Esophagus squamous epithelium (tissue), 5 donors: ENCODE data around the gene PTPN9. TPM values are rescaled to one million over a fixed set of nuclear protein-coding genes. Genes with fewer than 3 reads are reported as not detected.

ENCODE experiments used
- DNase-seq: peaks from one replicate; lab custom pipeline; 2025; lab: John Stamatoyannopoulos, UW
- H3K27ac ChIP-seq, 4 donors: fragments of 200-600 bp; sonication (generic); one replicate each; pipeline ENCODE4 v1.5.1; 2016 to 2019; ENCODE audit warnings: mild to moderate bottlenecking in 1 of 4
- H3K27me3 ChIP-seq, 4 donors: fragments of 200-600 bp; sonication (generic); 1 replicate in 3 of 4; 2 replicates in 1 of 4; pipeline versions ENCODE4 v1.5.1 to v1.6.0; 2017 to 2021; ENCODE audit warnings: antibody characterized with exemption in 1 of 4
- H3K36me3 ChIP-seq, 3 donors: fragments of 200-600 bp; sonication (generic); one replicate each; pipeline ENCODE4 v1.5.1; 2016 to 2019
- H3K4me1 ChIP-seq, 3 donors: fragments of 200-600 bp; sonication (generic); one replicate each; pipeline ENCODE4 v1.5.1; 2017 to 2019
- H3K4me3 ChIP-seq, 4 donors: fragments of 200-600 bp; sonication (generic); 1 replicate in 3 of 4; 2 replicates in 1 of 4; pipeline ENCODE4 v1.5.1; 2016 to 2019; ENCODE audit warnings: mild to moderate bottlenecking in 2 of 4, moderate library complexity in 1 of 4
- H3K9me3 ChIP-seq, 3 donors: fragments of 200-600 bp; sonication (generic); one replicate each; pipeline ENCODE4 v1.5.1; 2016 to 2019
- CTCF ChIP-seq, 6 experiments: fragments of 450-650 bp in 4 of 6; fragments of 200-600 bp in 2 of 6; sonication (generic) in 2 of 6; IDR thresholded peaks; one replicate each; pipeline ENCODE4 v1.5.1; 2016 to 2019; ENCODE audit warnings: antibody characterized with exemption in 6 of 6, mild to moderate bottlenecking in 4 of 6, moderate library complexity in 4 of 6
- POLR2A ChIP-seq, 4 donors: fragments of 450-650 bp; IDR thresholded peaks; one replicate each; pipeline ENCODE4 v1.6.1; 2017; ENCODE audit warnings: antibody characterized with exemption in 4 of 4, mild to moderate bottlenecking in 4 of 4, moderate library complexity in 3 of 4
- WGBS, 2 donors: methylation state at CpG; one replicate each; pipeline ENCODE4 v1.1.5; 2018; 5-methylcytosine and 5-hydroxymethylcytosine counted together
- intact Hi-C: fragments of 100-400 bp; cut with DNase I; formaldehyde crosslinking; loops from one replicate; pipeline ENCODE4 v1.15.0; 2022
- total RNA-seq, 4 donors: library from RNA; depleted of rRNA; stranded (reverse); fragments of >200 nt; gene quantifications; one replicate each; pipeline ENCODE4 v1.1.0, GENCODE V29; 2016
- donor health status: DM: yes; HTN: yes; CAD: no.

The PTPN9 gene
- total RNA-seq, 4 donors from 2014 or later: 4.9 to 13.5 (median 8.5) TPM

GRCh38 chr15:75453703-75454470 is 125.2 kb downstream of the PTPN9 start:
- Histone ChIP-seq H3K36me3 (no peaks in the 10 kb centered on the region), H3K27me3 (no peaks in the 10 kb centered on the region), H3K4me1 (peaks cover 11 to 43% (median 15%) of the 10 kb centered on the region in 3 donors), H3K9me3 (no peaks in the 10 kb centered on the region), H3K27ac (peak overlapping the region; percentile 94 to 100 (median 100)), H3K4me3 (peak overlapping the region; percentile 79 to 98 (median 92))
- WGBS, 2 donors: 1 to 3% methylated on average over 12 to 19 of the region's 57 CpGs
- TF ChIP-seq POLR2A (IDR thresholded peaks at IDR 0.05) (peak in 3 of 4 donors; percentile 76 to 86 (median 77)), CTCF (IDR thresholded peaks at IDR 0.05) (peak in 1 of 6 experiments; percentile 2)
- intact Hi-C loops: no loop called here
- DNase-seq: peak; percentile 95

- Histone ChIP-seq H3K36me3 (no peaks in the 10 kb centered on the region), H3K27ac (peak overlapping the region; percentile 94 to 100 (median 100)), H3K27me3 (no peaks in the 10 kb centered on the region), H3K4me3 (peak overlapping the region; percentile 47 to 98 (median 88)), H3K9me3 (no peaks in the 10 kb centered on the region), H3K4me1 (peaks cover 11 to 51% (median 15%) of the 10 kb centered on the region in 3 donors)
- WGBS, 2 donors: 0% methylated on average over 1 to 4 of the region's 38 CpGs
- intact Hi-C loops: no loop called here
- TF ChIP-seq CTCF (IDR thresholded peaks at IDR 0.05) (no peak), POLR2A (IDR thresholded peaks at IDR 0.05) (no peak)
- DNase-seq: peak; percentile 42
Observed at GRCh38 chr15:75452865-75453702, 126.0 kb downstream of the PTPN9 start.

- 0% methylated on average over 14 of the region's 16 CpGs for WGBS, 2 donors
- TF ChIP-seq POLR2A (IDR thresholded peaks at IDR 0.05): peak in 1 of 4 donors; percentile 50
- TF ChIP-seq CTCF (IDR thresholded peaks at IDR 0.05): peak in 1 of 6 experiments; percentile 2
- peaks cover 0 to 6% (median 0%) of the 10 kb centered on the region in 3 donors for H3K36me3 ChIP-seq
- H3K4me3 ChIP-seq: peak overlapping the region; percentile 47 to 98 (median 88)
- intact Hi-C loops: no loop called here
- peaks cover 11 to 58% (median 15%) of the 10 kb centered on the region in 3 donors for H3K4me1 ChIP-seq
- no peaks in the 10 kb centered on the region for H3K9me3 ChIP-seq
- no peaks in the 10 kb centered on the region for H3K27me3 ChIP-seq
- peak overlapping the region; percentile 94 to 100 (median 100) for H3K27ac ChIP-seq
- peak; percentile 27 for DNase-seq
Observed at GRCh38 chr15:75452364-75452864, 126.7 kb downstream of the PTPN9 start.

- peak; percentile 98 for DNase-seq
- WGBS, 2 donors: 0% methylated on average over 2 to 6 of the region's 39 CpGs
- Histone ChIP-seq H3K27me3 (no peaks in the 10 kb centered on the region), H3K27ac (peak within 1 kb of the TSS; percentile 94 to 100 (median 100)), H3K4me3 (peak within 1 kb of the TSS; percentile 79 to 98 (median 88)), H3K9me3 (no peaks in the 10 kb centered on the region), H3K36me3 (peaks cover 0 to 10% (median 0%) of the 10 kb centered on the region in 3 donors), H3K4me1 (peaks cover 11 to 58% (median 15%) of the 10 kb centered on the region in 3 donors)
- intact Hi-C loops: no loop called here
- TF ChIP-seq POLR2A (IDR thresholded peaks at IDR 0.05): peak in 2 of 4 donors; percentile 63 to 84
- TF ChIP-seq CTCF (IDR thresholded peaks at IDR 0.05): no peak
Observed at GRCh38 chr15:75451674-75452363, 127.3 kb downstream of the PTPN9 start, which contains the start of gene SIN3A. SIN3A (minus strand) TSS chr15:75451690; CDS start chr15:75430375, 21,315 bp downstream.
